MCF 10A (cell line): ENCODE results near the gene ANKRD44. TPM values are rescaled to one million over a fixed set of nuclear protein-coding genes. Genes with fewer than 3 reads are reported as not detected.

ENCODE experiments used
- BruUV-seq: library from RNA; stranded (reverse); fragments of 400-500 nt; replicated peaks from 2 replicates; lab custom pipeline; 2021; lab: Mats Ljungman, UMichigan
- CTCF ChIA-PET: fragments of 300-600 bp; sonication (Branson Sonifier 250); formaldehyde crosslinking; extraction: SDS; loops from one replicate; lab custom pipeline; 2021; ENCODE audit warnings: antibody characterized with exemption, inconsistent platforms; lab: Yijun Ruan, JAX
- POLR2A ChIA-PET: fragments of 300-600, 350-650 bp; sonication (Branson Sonifier 250); formaldehyde crosslinking; extraction: SDS; loops from one replicate; lab custom pipeline; 2020; ENCODE audit warnings: antibody characterized with exemption, inconsistent platforms; lab: Yijun Ruan, JAX
- DNase-seq: peaks from one replicate; pipeline ENCODE4 v3.0.0-alpha.2; 2018; ENCODE audit not compliant: unreplicated experiment
- H3K27ac Mint-ChIP-seq: one replicate; pipeline ENCODE4 v1.8.0; 2022; ENCODE audit warnings: mild to moderate bottlenecking, low read depth, mixed read lengths; ENCODE audit not compliant: unreplicated experiment
- H3K27me3 Mint-ChIP-seq: one replicate; pipeline ENCODE4 v1.8.0; 2022; ENCODE audit warnings: mixed read lengths; ENCODE audit not compliant: insufficient read depth, unreplicated experiment
- H3K36me3 Mint-ChIP-seq: one replicate; pipeline ENCODE4 v1.8.0; 2022; ENCODE audit warnings: mild to moderate bottlenecking, moderate library complexity, mixed read lengths; ENCODE audit not compliant: insufficient read depth, unreplicated experiment
- H3K4me1 Mint-ChIP-seq: one replicate; pipeline ENCODE4 v1.8.0; 2022; ENCODE audit warnings: mixed read lengths; ENCODE audit not compliant: insufficient read depth, unreplicated experiment
- H3K4me3 Mint-ChIP-seq: one replicate; pipeline ENCODE4 v1.8.0; 2022; ENCODE audit warnings: mild to moderate bottlenecking, moderate library complexity, mixed read lengths; ENCODE audit not compliant: unreplicated experiment
- H3K9me3 Mint-ChIP-seq: one replicate; pipeline ENCODE4 v1.8.0; 2022; ENCODE audit warnings: mixed read lengths; ENCODE audit not compliant: unreplicated experiment
- intact Hi-C: fragments of 100-400 bp; cut with micrococcal nuclease; formaldehyde crosslinking; loops from 2 replicates; pipeline ENCODE4 v1.14.1; 2022
- total RNA-seq: library from RNA; stranded (reverse); gene quantifications from 2 replicates; pipeline ENCODE4 v1.2.3, GENCODE V29; 2022
- TF ChIP-seq, protein P1 (sequence below): fragments of 200-600 bp; IDR thresholded peaks from one replicate; pipeline ENCODE4 v1.8.0; 2022; ENCODE audit warnings: antibody characterized with exemption, mild to moderate bottlenecking; ENCODE audit not compliant: unreplicated experiment

Gene ANKRD44
- total RNA-seq, 1 experiment from 2014 or later: 6.9 TPM

- no peaks in the 10 kb centered on the region for H3K27me3 Mint-ChIP-seq
- no TSS peak for BruUV-seq
- intact Hi-C loops: no loop called here
- H3K27ac Mint-ChIP-seq: no peak overlapping the region
- no peaks in the 10 kb centered on the region for H3K9me3 Mint-ChIP-seq
- CTCF ChIA-PET: interaction anchor here (0.9 to 2.6 kb wide), 3 partner anchors 21 to 242 kb away, joined by 3 to 21 read pairs (median 3); no protein-coding TSS in a partner anchor
- no peak for DNase-seq
- H3K4me1 Mint-ChIP-seq: peaks cover 17% of the 10 kb centered on the region
- TF ChIP-seq, protein P1, sequence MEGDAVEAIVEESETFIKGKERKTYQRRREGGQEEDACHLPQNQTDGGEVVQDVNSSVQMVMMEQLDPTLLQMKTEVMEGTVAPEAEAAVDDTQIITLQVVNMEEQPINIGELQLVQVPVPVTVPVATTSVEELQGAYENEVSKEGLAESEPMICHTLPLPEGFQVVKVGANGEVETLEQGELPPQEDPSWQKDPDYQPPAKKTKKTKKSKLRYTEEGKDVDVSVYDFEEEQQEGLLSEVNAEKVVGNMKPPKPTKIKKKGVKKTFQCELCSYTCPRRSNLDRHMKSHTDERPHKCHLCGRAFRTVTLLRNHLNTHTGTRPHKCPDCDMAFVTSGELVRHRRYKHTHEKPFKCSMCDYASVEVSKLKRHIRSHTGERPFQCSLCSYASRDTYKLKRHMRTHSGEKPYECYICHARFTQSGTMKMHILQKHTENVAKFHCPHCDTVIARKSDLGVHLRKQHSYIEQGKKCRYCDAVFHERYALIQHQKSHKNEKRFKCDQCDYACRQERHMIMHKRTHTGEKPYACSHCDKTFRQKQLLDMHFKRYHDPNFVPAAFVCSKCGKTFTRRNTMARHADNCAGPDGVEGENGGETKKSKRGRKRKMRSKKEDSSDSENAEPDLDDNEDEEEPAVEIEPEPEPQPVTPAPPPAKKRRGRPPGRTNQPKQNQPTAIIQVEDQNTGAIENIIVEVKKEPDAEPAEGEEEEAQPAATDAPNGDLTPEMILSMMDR: no peak
- no peak overlapping the region for H3K4me3 Mint-ChIP-seq
- POLR2A ChIA-PET: no interaction called here
- no peaks in the 10 kb centered on the region for H3K36me3 Mint-ChIP-seq
Measured at GRCh38 chr2:197134206-197134605, 176.4 kb downstream of the ANKRD44 start.

- TF ChIP-seq, protein P1: no peak
- Mint-ChIP-seq H3K4me1 (no peaks in the 10 kb centered on the region), H3K9me3 (no peaks in the 10 kb centered on the region), H3K27ac (no peak overlapping the region), H3K36me3 (no peaks in the 10 kb centered on the region), H3K27me3 (no peaks in the 10 kb centered on the region), H3K4me3 (no peak overlapping the region)
- BruUV-seq: no TSS peak
- POLR2A ChIA-PET: no interaction called here
- CTCF ChIA-PET: interaction anchor here (1.2 kb wide), 1 partner anchor 18 kb away, joined by 5 read pairs; no protein-coding TSS in a partner anchor
- intact Hi-C loops: no loop called here
- no peak for DNase-seq
Measured at GRCh38 chr2:197131558-197131855, 179.1 kb downstream of the ANKRD44 start.

- BruUV-seq: no TSS peak
- POLR2A ChIA-PET: no interaction called here
Measured at GRCh38 chr2:197130318-197130717, 180.3 kb downstream of the ANKRD44 start.

DNA sequence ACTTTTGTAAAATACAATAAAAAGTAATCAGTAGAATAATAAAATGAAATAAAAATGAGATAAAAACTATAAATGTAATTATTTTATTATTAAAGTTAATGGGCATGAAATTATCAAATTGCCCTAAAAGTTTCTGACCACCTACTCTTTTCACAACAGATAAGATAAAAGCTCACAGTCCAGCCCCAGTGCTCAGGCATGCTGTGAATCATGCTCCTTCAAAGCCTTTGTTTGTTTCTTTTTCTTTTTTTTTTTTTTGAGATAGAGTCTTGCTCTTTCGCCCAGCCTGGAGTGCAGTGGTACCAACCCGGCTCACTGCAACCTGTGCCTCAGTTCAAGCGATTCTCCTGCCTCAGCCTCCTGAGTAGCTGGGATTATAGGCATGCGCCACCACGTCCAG, 181.7 kb downstream of the ANKRD44 start:
- no peak overlapping the region for H3K27ac Mint-ChIP-seq
- no TSS peak for BruUV-seq
- H3K36me3 Mint-ChIP-seq: no peaks in the 10 kb centered on the region
- CTCF ChIA-PET: interaction anchor here (1.2 to 5.2 kb wide), 3 partner anchors 8 to 15 kb away, joined by 4 to 34 read pairs (median 5); no protein-coding TSS in a partner anchor
- no peak for DNase-seq
- intact Hi-C loops: no loop called here
- H3K27me3 Mint-ChIP-seq: no peaks in the 10 kb centered on the region
- no peaks in the 10 kb centered on the region for H3K9me3 Mint-ChIP-seq
- H3K4me3 Mint-ChIP-seq: no peak overlapping the region
- TF ChIP-seq, protein P1: no peak
- POLR2A ChIA-PET: no interaction called here
- no peaks in the 10 kb centered on the region for H3K4me1 Mint-ChIP-seq

More at GRCh38 chr2:197130318-197130717, 180.3 kb downstream of the ANKRD44 start:
- intact Hi-C loops: no loop called here
- H3K9me3 Mint-ChIP-seq: no peaks in the 10 kb centered on the region
- DNase-seq: no peak
- H3K36me3 Mint-ChIP-seq: no peaks in the 10 kb centered on the region
- CTCF ChIA-PET: interaction anchor here (1.0 kb wide), 1 partner anchor 16 kb away, joined by 6 read pairs; no protein-coding TSS in a partner anchor
- TF ChIP-seq, protein P1: no peak
- no peaks in the 10 kb centered on the region for H3K4me1 Mint-ChIP-seq
- H3K27ac Mint-ChIP-seq: no peak overlapping the region
- H3K27me3 Mint-ChIP-seq: no peaks in the 10 kb centered on the region
- H3K4me3 Mint-ChIP-seq: no peak overlapping the region
